Measurements from ENCODE around the gene LPP.

- TF ChIP-seq ZNF318 (CRISPR knock-in tag; IDR thresholded peaks at IDR 0.05): no peak
- no peak for TF ChIP-seq ZNF431 (CRISPR knock-in tag; IDR thresholded peaks at IDR 0.05; ENCODE audit: borderline replicate concordance, low read depth)
- no peak for TF ChIP-seq POLR2AphosphoS5 (IDR thresholded peaks at IDR 0.05; ENCODE audit: low read depth, low read length)
- no peak for TF ChIP-seq ZNF101 (CRISPR knock-in tag; IDR thresholded peaks at IDR 0.05; ENCODE audit: borderline replicate concordance, low read depth)
These were observed 63.8 kb downstream of the LPP start for GRCh38 chr3:188217726-188218125.
